ENCODE measurements around the gene CD47. TPM values are rescaled to one million over a fixed set of nuclear protein-coding genes. Genes with fewer than 3 reads are reported as not detected.

The CD47 gene
- total and polyA plus RNA-seq, 2 donors (not counting 1 experiment from before 2014, with no cell fraction given), result 86.4 to 259 TPM

DNA sequence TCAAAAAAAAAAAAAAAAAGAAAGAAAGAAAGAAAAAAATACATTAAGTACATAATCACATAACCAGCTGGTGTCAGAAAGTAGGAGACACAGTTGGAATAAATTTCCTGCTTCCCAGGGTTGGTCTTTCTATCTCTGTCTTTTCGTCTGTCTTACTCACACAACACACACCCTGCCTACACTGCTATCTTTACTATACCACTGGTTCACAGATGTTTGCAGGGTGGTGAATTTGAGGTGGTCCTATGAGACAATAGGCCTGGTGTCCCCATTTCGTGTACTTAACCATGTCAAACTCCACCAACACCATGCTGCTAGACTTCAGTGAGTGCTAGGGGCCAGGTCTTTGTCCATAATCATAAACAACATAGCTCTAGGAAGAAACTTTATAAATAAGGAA lies 17.6 kb upstream of the CD47 start:
- ChIA-PET POLR2A (interaction anchor here (0.7 kb wide), 1 partner anchor 16 kb away, joined by 3 read pairs; no protein-coding TSS in a partner anchor), CTCF (interaction anchor here (0.9 kb wide), 1 partner anchor 14 kb away, joined by 4 read pairs; no protein-coding TSS in a partner anchor)
- Histone ChIP-seq H2AFZ (ENCODE audit: insufficient read depth, low read depth, low read length, poor library complexity, severe bottlenecking) (no peak overlapping the region), H3K27ac (ENCODE audit: low read length in 2 of 2) (no peak overlapping the region), H3K79me2 (ENCODE audit: control insufficient read depth, insufficient read depth, low read length) (peaks cover 1% of the 10 kb centered on the region), H3K36me3 (replicated peaks in 1 of 2; ENCODE audit: control extremely low read depth in 1 of 2, control insufficient read depth in 1 of 2, extremely low read depth in 1 of 2, insufficient read depth in 2 of 2, low read length in 1 of 2) (no peaks in the 10 kb centered on the region), H3K27me3 (replicated peaks in 1 of 4; ENCODE audit: control extremely low read depth in 1 of 4, control insufficient read depth in 3 of 4, insufficient read depth in 4 of 4, low read length in 3 of 4) (no peaks in the 10 kb centered on the region), H4K20me1 (ENCODE audit: control insufficient read depth, insufficient read depth, low read length, poor library complexity, severe bottlenecking) (no peaks in the 10 kb centered on the region), H3K9me3 (ENCODE audit: control extremely low read depth in 1 of 3, control insufficient read depth in 2 of 3, insufficient read depth in 1 of 3, low read length in 2 of 3) (no peaks in the 10 kb centered on the region), H3K4me3 (ENCODE audit: control extremely low read depth in 1 of 5, extremely low read depth in 1 of 5, insufficient read depth in 1 of 5, low read depth in 2 of 5, low read length in 4 of 5) (no peak overlapping the region), H3K4me2 (replicated peaks; ENCODE audit: low read depth, low read length, poor library complexity, severe bottlenecking) (no peak overlapping the region), H3K4me1 (ENCODE audit: control insufficient read depth in 2 of 2, insufficient read depth in 2 of 2, low read length in 2 of 2) (peaks cover 5 to 8% of the 10 kb centered on the region in 2 donors), H3K9ac (ENCODE audit: low read length) (no peak overlapping the region)
- DNase-seq, result no peak
- intact Hi-C loops (cut with micrococcal nuclease), result no loop called here
- no peak for ATAC-seq (ENCODE audit: low read depth)
- Mint-ChIP-seq H3K4me3 (no peak overlapping the region), H3K9me3 (ENCODE audit: insufficient read depth) (no peaks in the 10 kb centered on the region), H3K4me1 (peaks cover 24% of the 10 kb centered on the region), H3K27me3 (no peaks in the 10 kb centered on the region), H3K27ac (no peak overlapping the region)
- TF ChIP-seq EZH2 (IDR thresholded peaks at IDR 0.05; ENCODE audit: borderline replicate concordance, insufficient read depth, low read depth, low read length, poor library complexity, severe bottlenecking) (no peak), CTCF (IDR thresholded peaks at IDR 0.05) (no peak)
- no CpG with 5 or more reads among the region's 2 CpGs for WGBS (ENCODE audit: insufficient coverage)

DNA sequence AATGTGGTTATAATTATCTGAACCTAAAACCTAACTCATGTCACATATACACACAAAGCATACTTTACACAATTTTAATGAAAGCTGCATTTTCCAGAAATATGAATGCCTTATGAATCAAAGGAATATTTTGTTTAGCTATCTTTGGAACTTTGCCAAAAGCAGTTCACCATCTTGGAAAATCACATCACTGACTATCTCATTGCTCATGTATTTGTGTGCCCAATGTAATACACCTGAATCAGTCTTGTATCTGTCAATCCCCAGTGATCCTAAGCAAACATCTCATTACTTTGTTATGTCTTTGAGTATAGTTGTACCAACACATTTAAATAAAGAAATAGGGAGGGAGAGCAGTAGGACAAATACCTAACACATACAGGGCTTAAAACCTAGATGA lies 15.6 kb upstream of the CD47 start:
- TF ChIP-seq CTCF (IDR thresholded peaks at IDR 0.05), result no peak
- no peak for TF ChIP-seq EZH2 (IDR thresholded peaks at IDR 0.05; ENCODE audit: borderline replicate concordance, insufficient read depth, low read depth, low read length, poor library complexity, severe bottlenecking)
- intact Hi-C loops (cut with micrococcal nuclease), result loop anchor here (1.0 kb wide), 1 partner anchor 11 kb away; no protein-coding TSS in a partner anchor
- H3K9ac ChIP-seq (ENCODE audit: low read length), result no peak overlapping the region
- H3K27ac ChIP-seq (ENCODE audit: low read length in 2 of 2), result no peak overlapping the region
- Mint-ChIP-seq H3K4me1 (peaks cover 44% of the 10 kb centered on the region), H3K9me3 (ENCODE audit: insufficient read depth) (no peaks in the 10 kb centered on the region), H3K27me3 (no peaks in the 10 kb centered on the region), H3K4me3 (no peak overlapping the region), H3K27ac (no peak overlapping the region)
- H3K36me3 ChIP-seq (replicated peaks in 1 of 2; ENCODE audit: control extremely low read depth in 1 of 2, control insufficient read depth in 1 of 2, extremely low read depth in 1 of 2, insufficient read depth in 2 of 2, low read length in 1 of 2), result no peaks in the 10 kb centered on the region
- no peak for DNase-seq
- no peaks in the 10 kb centered on the region for H4K20me1 ChIP-seq (ENCODE audit: control insufficient read depth, insufficient read depth, low read length, poor library complexity, severe bottlenecking)
- H3K4me2 ChIP-seq (replicated peaks; ENCODE audit: low read depth, low read length, poor library complexity, severe bottlenecking), result no peak overlapping the region
- H3K4me3 ChIP-seq (ENCODE audit: control extremely low read depth in 1 of 5, extremely low read depth in 1 of 5, insufficient read depth in 1 of 5, low read depth in 2 of 5, low read length in 4 of 5), result no peak overlapping the region
- peaks cover 9% of the 10 kb centered on the region for H3K79me2 ChIP-seq (ENCODE audit: control insufficient read depth, insufficient read depth, low read length)
- ATAC-seq (ENCODE audit: low read depth), result no peak
- CTCF ChIA-PET, result interaction anchor here (0.8 kb wide), 1 partner anchor 11 kb away, joined by 3 read pairs; no protein-coding TSS in a partner anchor
- no peaks in the 10 kb centered on the region for H3K27me3 ChIP-seq (replicated peaks in 1 of 4; ENCODE audit: control extremely low read depth in 1 of 4, control insufficient read depth in 3 of 4, insufficient read depth in 4 of 4, low read length in 3 of 4)
- peaks cover 25 to 28% of the 10 kb centered on the region in 2 donors for H3K4me1 ChIP-seq (ENCODE audit: control insufficient read depth in 2 of 2, insufficient read depth in 2 of 2, low read length in 2 of 2)
- no peaks in the 10 kb centered on the region for H3K9me3 ChIP-seq (ENCODE audit: control extremely low read depth in 1 of 3, control insufficient read depth in 2 of 3, insufficient read depth in 1 of 3, low read length in 2 of 3)
- POLR2A ChIA-PET, result no interaction called here
- H2AFZ ChIP-seq (ENCODE audit: insufficient read depth, low read depth, low read length, poor library complexity, severe bottlenecking), result no peak overlapping the region
